ENCODE results near the gene APEH.

- TF ChIP-seq CTCF (conservative IDR thresholded peaks at IDR 0.05; ENCODE audit: low read depth in 2 of 2) (no peak), POLR2AphosphoS5 (IDR thresholded peaks at IDR 0.05; ENCODE audit: low read depth) (no peak), JUNB (IDR thresholded peaks at IDR 0.05; ENCODE audit: unreplicated experiment) (no peak), STAT1 (IDR thresholded peaks at IDR 0.05; ENCODE audit: unreplicated experiment) (no peak), EZH2phosphoT487 (IDR thresholded peaks at IDR 0.05; ENCODE audit: unreplicated experiment) (no peak), EZH2 (IDR thresholded peaks at IDR 0.05; ENCODE audit: low read depth, unreplicated experiment) (no peak), CREB1 (CRISPR knock-in tag; IDR thresholded peaks at IDR 0.05; ENCODE audit: low read depth) (no peak), REST (IDR thresholded peaks at IDR 0.05; ENCODE audit: unreplicated experiment) (no peak), ETS1 (IDR thresholded peaks at IDR 0.05) (no peak), ZNF331 (CRISPR knock-in tag; IDR thresholded peaks at IDR 0.05; ENCODE audit: low read depth) (no peak), ZNF462 (CRISPR knock-in tag; IDR thresholded peaks at IDR 0.05) (no peak), NANOG (IDR thresholded peaks at IDR 0.05; ENCODE audit: borderline replicate concordance) (no peak)
Measured at GRCh38 chr3:49652903-49653415, 21.2 kb upstream of the APEH start.

Measured in GM23338 (cell line).